K562 (cell line): ENCODE measurements around the gene PAQR4. TPM values are rescaled to one million over a fixed set of nuclear protein-coding genes. Genes with fewer than 3 reads are reported as not detected.

Source experiments
- CCNT2 ChIP-seq: IDR thresholded peaks from 2 replicates; pipeline ENCODE4 v1.6.1; 2011; ENCODE audit warnings: borderline replicate concordance, low read depth, mild to moderate bottlenecking, moderate library complexity, mixed read lengths, low read length; ENCODE audit not compliant: insufficient read length; ENCODE audit errors: extremely low read depth
- CSDE1 ChIP-seq, 2 experiments: fragments of 450-650 bp; IDR thresholded peaks; 2 replicates each; pipeline ENCODE4 v1.6.1; 2016; ENCODE audit warnings: mild to moderate bottlenecking in 1 of 2
- HDAC1 ChIP-seq, 2 experiments: fragments of 450-650 bp; IDR thresholded peaks; 2 replicates each; pipeline ENCODE4 v1.6.1; 2016 to 2017; ENCODE audit warnings: inconsistent platforms in 1 of 2, mild to moderate bottlenecking in 1 of 2, moderate library complexity in 1 of 2
- MITF ChIP-seq: IDR thresholded peaks from 2 replicates; pipeline ENCODE4 v1.6.1; 2014; ENCODE audit warnings: antibody characterized with exemption
- MTF1 ChIP-seq: fragments of 250-450 bp; sonication (Bioruptor Pico); IDR thresholded peaks from 2 replicates; pipeline ENCODE4 v1.9.0; 2021; ENCODE audit warnings: moderate library complexity, mild to moderate bottlenecking, inconsistent platforms, borderline replicate concordance
- NR3C1 ChIP-seq: sonication (generic); formaldehyde crosslinking; IDR thresholded peaks from 2 replicates; pipeline ENCODE4 v1.8.1; 2022; ENCODE audit warnings: missing genetic modification reagents
- NR4A1 ChIP-seq, 2 experiments: fragments of 250-450 bp in 1 of 2; fragments of 450-650 bp in 1 of 2; sonication (Bioruptor Pico) in 1 of 2; IDR thresholded peaks; 2 replicates each; pipeline versions ENCODE4 v1.4.0 to v1.6.1; 2016 to 2020; ENCODE audit warnings: mild to moderate bottlenecking in 2 of 2, missing compliant biosample characterization in 1 of 2, missing genetic modification characterization in 1 of 2, moderate library complexity in 1 of 2
- PHF21A ChIP-seq: fragments of 450-650 bp; IDR thresholded peaks from 2 replicates; pipeline ENCODE4 v1.6.1; 2017; ENCODE audit warnings: low read depth, borderline replicate concordance
- POLR2AphosphoS5 ChIP-seq: IDR thresholded peaks from 2 replicates; pipeline ENCODE4 v1.6.1; 2011; ENCODE audit warnings: mild to moderate bottlenecking, low read depth, low read length, moderate library complexity; ENCODE audit not compliant: control insufficient read depth, insufficient read depth
- STAT6 ChIP-seq: sonication (generic); formaldehyde crosslinking; IDR thresholded peaks from 2 replicates; pipeline ENCODE4 v1.8.1; 2023; ENCODE audit warnings: mild to moderate bottlenecking, missing genetic modification reagents
- TCF3 ChIP-seq: sonication (generic); formaldehyde crosslinking; IDR thresholded peaks from 2 replicates; pipeline ENCODE4 v1.4.0; 2020; ENCODE audit warnings: mild to moderate bottlenecking, missing genetic modification reagents
- ZFP91 ChIP-seq: sonication (generic); formaldehyde crosslinking; IDR thresholded peaks from 2 replicates; pipeline ENCODE4 v1.8.0; 2022; ENCODE audit warnings: mild to moderate bottlenecking, missing genetic modification reagents
- ZKSCAN3 ChIP-seq: fragments of 250-450 bp; sonication (Bioruptor Pico); IDR thresholded peaks from 2 replicates; pipeline ENCODE4 v1.4.0; 2020
- ZNF140 ChIP-seq: fragments of 250-450 bp; sonication (Bioruptor Pico); IDR thresholded peaks from 2 replicates; pipeline ENCODE4 v1.8.0; 2021; ENCODE audit warnings: moderate library complexity, mild to moderate bottlenecking, inconsistent platforms
- ZNF263 ChIP-seq: sonication (generic); formaldehyde crosslinking; IDR thresholded peaks from 2 replicates; pipeline ENCODE4 v1.8.0; 2022; ENCODE audit warnings: mild to moderate bottlenecking, missing genetic modification reagents, borderline replicate concordance
- ZNF696 ChIP-seq: fragments of 250-450 bp; sonication (Bioruptor Pico); conservative IDR thresholded peaks from 2 replicates; pipeline ENCODE4 v1.4.0; 2020; ENCODE audit warnings: mild to moderate bottlenecking, moderate library complexity
- polyA plus RNA-seq, 8 experiments: library from polyadenylated mRNA; depleted of rRNA in 4 of 8; stranded (reverse) in 5 of 8; unstranded in 3 of 8; fragments of >200 nt; fragmentation: Nextera tagmentation in 2 of 8; fragmentation: Illumina TruSeq in 1 of 8; extraction: Ambion mirVana in 2 of 8; extraction: Trizol in 1 of 8; gene quantifications; 2 replicates each; pipeline versions ENCODE4 v1.2.1 to v1.2.3, GENCODE V29; 2011 to 2014; ENCODE audit warnings: inconsistent platforms in 1 of 8, missing spikeins in 1 of 8
- total RNA-seq, 7 experiments: library from RNA; depleted of rRNA in 6 of 7; stranded (reverse); fragments of >200 nt in 6 of 7; fragmentation: Illumina TruSeq in 2 of 7; extraction: Trizol in 2 of 7; gene quantifications; 2 replicates each; pipeline versions ENCODE4 v1.2.1 to v1.2.3, GENCODE V29; 2011 to 2021; ENCODE audit warnings: low replicate concordance in 1 of 7
- TF ChIP-seq, protein P1 (sequence below): fragments of 450-650 bp; IDR thresholded peaks from 2 replicates; pipeline ENCODE4 v1.6.1; 2016; ENCODE audit warnings: borderline replicate concordance
- TF ChIP-seq, protein P2 (sequence below): fragments of 450-650 bp; formaldehyde crosslinking; IDR thresholded peaks from 2 replicates; pipeline ENCODE4 v1.4.0; 2022; ENCODE audit warnings: mild to moderate bottlenecking, moderate library complexity

The PAQR4 gene
- total and polyA plus RNA-seq, 9 of the 15 experiments (the other 6 are each of a cell fraction or from before 2014, with no cell fraction given) = 0.62 to 40.4 (median 19.5) TPM

- TF ChIP-seq STAT6 (CRISPR knock-in tag) = 0 out of 2 replicates have a peak, but pooled peaks have one; percentile 60
- no peak for TF ChIP-seq ZKSCAN3 (CRISPR knock-in tag)
- no peak for TF ChIP-seq TCF3
- TF ChIP-seq, protein P1, sequence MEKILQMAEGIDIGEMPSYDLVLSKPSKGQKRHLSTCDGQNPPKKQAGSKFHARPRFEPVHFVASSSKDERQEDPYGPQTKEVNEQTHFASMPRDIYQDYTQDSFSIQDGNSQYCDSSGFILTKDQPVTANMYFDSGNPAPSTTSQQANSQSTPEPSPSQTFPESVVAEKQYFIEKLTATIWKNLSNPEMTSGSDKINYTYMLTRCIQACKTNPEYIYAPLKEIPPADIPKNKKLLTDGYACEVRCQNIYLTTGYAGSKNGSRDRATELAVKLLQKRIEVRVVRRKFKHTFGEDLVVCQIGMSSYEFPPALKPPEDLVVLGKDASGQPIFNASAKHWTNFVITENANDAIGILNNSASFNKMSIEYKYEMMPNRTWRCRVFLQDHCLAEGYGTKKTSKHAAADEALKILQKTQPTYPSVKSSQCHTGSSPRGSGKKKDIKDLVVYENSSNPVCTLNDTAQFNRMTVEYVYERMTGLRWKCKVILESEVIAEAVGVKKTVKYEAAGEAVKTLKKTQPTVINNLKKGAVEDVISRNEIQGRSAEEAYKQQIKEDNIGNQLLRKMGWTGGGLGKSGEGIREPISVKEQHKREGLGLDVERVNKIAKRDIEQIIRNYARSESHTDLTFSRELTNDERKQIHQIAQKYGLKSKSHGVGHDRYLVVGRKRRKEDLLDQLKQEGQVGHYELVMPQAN = peak; percentile 30; the same call in 1 of the 2 replicates
- no peak for TF ChIP-seq ZNF140 (CRISPR knock-in tag)
- no peak for TF ChIP-seq MTF1 (CRISPR knock-in tag)
- no peak for TF ChIP-seq POLR2AphosphoS5
- TF ChIP-seq, protein P2, sequence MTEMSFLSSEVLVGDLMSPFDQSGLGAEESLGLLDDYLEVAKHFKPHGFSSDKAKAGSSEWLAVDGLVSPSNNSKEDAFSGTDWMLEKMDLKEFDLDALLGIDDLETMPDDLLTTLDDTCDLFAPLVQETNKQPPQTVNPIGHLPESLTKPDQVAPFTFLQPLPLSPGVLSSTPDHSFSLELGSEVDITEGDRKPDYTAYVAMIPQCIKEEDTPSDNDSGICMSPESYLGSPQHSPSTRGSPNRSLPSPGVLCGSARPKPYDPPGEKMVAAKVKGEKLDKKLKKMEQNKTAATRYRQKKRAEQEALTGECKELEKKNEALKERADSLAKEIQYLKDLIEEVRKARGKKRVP = no peak
- TF ChIP-seq NR3C1 (CRISPR knock-in tag) = no peak
- TF ChIP-seq NR4A1 (CRISPR knock-in tag; IDR thresholded peaks at IDR 0.05) = no peak
- no peak for TF ChIP-seq NR4A1 (tag; IDR thresholded peaks at IDR 0.05)
- 0 out of 2 replicates have a peak, but pooled peaks have one; percentile 10 for TF ChIP-seq MITF
- no peak for TF ChIP-seq ZNF696 (CRISPR knock-in tag)
- no peak for TF ChIP-seq PHF21A
- TF ChIP-seq ZNF263 (CRISPR knock-in tag) = 0 out of 2 replicates have a peak, but pooled peaks have one; percentile 26
- peak in 1 of 2 experiments; percentile 68; a peak in 1 of 4 replicates for TF ChIP-seq HDAC1 (IDR thresholded peaks at IDR 0.05)
- no peak for TF ChIP-seq CSDE1 (IDR thresholded peaks at IDR 0.05)
- TF ChIP-seq ZFP91 (CRISPR knock-in tag) = no peak
- TF ChIP-seq CCNT2 = no peak
Observed at GRCh38 chr16:3019594-3020246, 50.6 kb downstream of the PAQR4 start (continued).
